AG04449 (cell line): Measurements from ENCODE around the gene TGFBI.

ENCODE experiments used
- CTCF ChIA-PET: fragments of 350-600 bp; formaldehyde crosslinking; extraction: SDS; loops from one replicate; lab custom pipeline; 2021; ENCODE audit warnings: antibody characterized with exemption; lab: Yijun Ruan, JAX
- POLR2A ChIA-PET: fragments of 400-600, 350-600 bp; formaldehyde crosslinking; extraction: SDS; loops from one replicate; lab custom pipeline; 2020; ENCODE audit warnings: antibody characterized with exemption, inconsistent platforms; lab: Yijun Ruan, JAX
- DNase-seq: peaks from one replicate; pipeline ENCODE4 v3.0.0-alpha.2; 2010; ENCODE audit warnings: low read depth, low spot score
- H3K4me3 ChIP-seq: 2 replicates; pipeline ENCODE4 v1.5.1; 2011; ENCODE audit warnings: low read depth, mild to moderate bottlenecking, control low read depth, low read length
- TF ChIP-seq, protein P1 (sequence below): IDR thresholded peaks from one replicate; pipeline ENCODE4 v1.5.1; 2011; ENCODE audit warnings: mild to moderate bottlenecking, moderate library complexity, low read length, control low read depth, inconsistent platforms; ENCODE audit not compliant: insufficient read depth; ENCODE audit errors: missing control alignments

Gene TGFBI

DNA sequence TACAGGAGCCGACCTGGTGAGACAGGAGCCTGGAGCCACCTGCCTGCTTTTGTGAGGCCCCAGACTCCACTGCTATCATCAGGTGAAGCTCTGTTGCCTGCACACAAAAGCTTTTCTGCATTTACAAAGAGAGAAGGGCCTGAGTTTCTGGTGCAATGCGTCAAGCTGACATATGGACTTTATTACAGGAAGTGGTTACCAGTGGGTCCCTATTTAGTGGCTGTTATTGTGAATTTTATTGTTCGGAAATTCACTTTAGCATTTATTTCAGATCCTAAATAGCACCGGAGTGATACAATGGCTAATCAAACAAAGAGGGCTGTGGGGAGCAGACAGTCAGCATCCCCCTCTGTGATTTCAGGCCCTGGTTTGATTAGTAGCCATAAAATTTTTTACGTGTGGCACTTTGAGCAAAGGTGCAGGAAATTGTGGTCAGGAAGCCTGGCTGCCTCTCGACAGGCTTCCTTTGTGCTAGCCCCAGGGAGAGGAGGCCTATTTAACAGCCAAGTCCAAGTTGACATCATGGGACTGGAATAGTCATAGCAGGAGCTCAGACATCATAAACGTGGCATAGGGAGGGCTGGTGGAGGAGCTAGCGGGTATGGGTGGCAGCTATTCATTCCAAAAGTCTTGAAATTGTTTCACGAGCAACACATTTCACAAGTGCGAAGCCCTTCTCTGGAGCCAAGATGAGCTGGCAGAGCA is 8.4 kb downstream of the TGFBI start:
- ChIA-PET CTCF (interaction anchor here (1.0 to 4.4 kb wide), 4 partner anchors 8 to 92 kb away, joined by 3 to 20 read pairs (median 4); partner anchors contain the start of gene TGFBI), POLR2A (interaction anchor here (0.6 to 2.5 kb wide), 4 partner anchors 9 to 43 kb away, joined by 3 to 9 read pairs (median 6); partner anchors contain the start of gene TGFBI)
- TF ChIP-seq, protein P1, sequence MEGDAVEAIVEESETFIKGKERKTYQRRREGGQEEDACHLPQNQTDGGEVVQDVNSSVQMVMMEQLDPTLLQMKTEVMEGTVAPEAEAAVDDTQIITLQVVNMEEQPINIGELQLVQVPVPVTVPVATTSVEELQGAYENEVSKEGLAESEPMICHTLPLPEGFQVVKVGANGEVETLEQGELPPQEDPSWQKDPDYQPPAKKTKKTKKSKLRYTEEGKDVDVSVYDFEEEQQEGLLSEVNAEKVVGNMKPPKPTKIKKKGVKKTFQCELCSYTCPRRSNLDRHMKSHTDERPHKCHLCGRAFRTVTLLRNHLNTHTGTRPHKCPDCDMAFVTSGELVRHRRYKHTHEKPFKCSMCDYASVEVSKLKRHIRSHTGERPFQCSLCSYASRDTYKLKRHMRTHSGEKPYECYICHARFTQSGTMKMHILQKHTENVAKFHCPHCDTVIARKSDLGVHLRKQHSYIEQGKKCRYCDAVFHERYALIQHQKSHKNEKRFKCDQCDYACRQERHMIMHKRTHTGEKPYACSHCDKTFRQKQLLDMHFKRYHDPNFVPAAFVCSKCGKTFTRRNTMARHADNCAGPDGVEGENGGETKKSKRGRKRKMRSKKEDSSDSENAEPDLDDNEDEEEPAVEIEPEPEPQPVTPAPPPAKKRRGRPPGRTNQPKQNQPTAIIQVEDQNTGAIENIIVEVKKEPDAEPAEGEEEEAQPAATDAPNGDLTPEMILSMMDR: no peak
- no peak overlapping the region for H3K4me3 ChIP-seq
- no peak for DNase-seq

DNA sequence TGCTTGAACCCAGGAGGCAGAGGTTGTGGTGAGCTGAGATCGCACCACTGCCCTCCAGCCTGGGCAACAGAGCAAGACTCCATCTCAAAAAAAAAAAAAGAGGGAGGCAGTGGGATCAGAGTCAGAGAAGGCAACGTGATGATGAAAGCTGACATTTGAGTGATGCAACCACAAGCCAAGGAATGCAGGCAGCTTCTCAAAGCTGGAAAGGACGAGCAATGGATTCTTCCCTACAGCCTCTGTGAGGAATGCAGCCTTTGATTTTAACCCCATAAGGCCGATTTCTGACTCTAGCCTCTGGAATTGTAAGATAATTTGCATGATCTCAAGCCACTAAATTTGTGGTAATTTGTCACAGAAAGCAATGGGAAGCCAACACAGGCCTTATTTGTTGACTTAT is 9.8 kb downstream of the TGFBI start:
- H3K4me3 ChIP-seq: no peak overlapping the region
- no peak for DNase-seq
- ChIA-PET CTCF (interaction anchor here (0.6 to 1.8 kb wide), 4 partner anchors 16 to 93 kb away, joined by 3 to 6 read pairs (median 4); no protein-coding TSS in a partner anchor), POLR2A (interaction anchor here (2.5 kb wide), 1 partner anchor 10 kb away, joined by 9 read pairs; the partner anchor contains the start of gene TGFBI)
- TF ChIP-seq, protein P1: no peak

DNA sequence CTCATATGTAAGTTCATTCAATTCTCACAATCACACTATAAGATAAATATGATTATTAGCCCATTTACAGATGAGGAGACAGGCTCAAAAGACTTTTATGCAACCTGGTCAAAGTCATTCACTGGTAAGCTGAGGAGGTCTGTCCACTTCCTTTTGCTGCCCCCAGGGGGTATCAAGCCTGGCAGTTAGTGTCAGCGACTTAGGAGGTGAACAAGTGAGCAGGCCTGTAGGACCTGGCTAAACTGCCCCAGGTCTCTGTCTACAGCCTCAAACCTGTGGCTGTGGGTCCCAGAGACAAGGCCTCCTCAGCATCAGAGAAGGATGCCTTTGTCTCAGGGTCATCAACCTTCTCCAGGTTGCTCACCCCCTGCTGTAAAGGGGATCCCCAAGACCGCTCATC is 10.4 kb downstream of the TGFBI start:
- TF ChIP-seq, protein P1: no peak

DNA sequence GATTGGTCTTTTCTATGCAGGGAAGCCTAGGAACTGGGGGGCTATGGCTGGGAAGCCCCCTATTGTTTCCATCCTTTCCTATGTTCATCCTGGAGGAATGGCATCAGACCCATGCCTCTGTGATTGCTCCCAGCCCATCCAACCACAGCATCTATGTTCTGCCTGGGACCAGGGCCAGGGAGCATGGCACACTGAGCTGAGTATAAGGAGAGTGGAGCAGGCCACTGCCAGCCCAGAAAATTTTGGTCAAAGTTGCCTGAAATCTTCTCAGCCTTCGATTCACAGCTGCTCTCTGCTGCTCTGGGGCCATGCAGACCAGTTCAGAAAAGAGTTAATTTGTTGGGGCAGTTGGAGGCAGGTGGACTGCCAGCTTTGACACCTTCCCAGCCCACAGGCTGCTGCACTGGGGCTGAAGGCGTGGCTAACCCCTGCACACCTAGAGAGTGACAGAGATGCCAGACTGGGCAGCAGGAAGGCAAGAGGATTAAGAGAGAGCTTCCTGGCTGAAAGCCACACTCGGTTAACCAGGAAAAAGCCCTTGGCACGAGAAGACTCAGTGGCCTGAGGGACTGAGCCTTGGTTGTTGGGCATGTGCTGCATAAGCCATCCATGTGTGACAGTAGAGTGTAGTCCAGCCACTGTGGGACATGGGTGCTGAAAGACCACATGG is 12.1 kb downstream of the TGFBI start:
- TF ChIP-seq, protein P1: no peak
- ChIA-PET CTCF (interaction anchor here (1.0 to 3.3 kb wide), 6 partner anchors 8 to 95 kb away, joined by 3 to 23 read pairs (median 8); no protein-coding TSS in a partner anchor), POLR2A (interaction anchor here (1.1 to 2.9 kb wide), 5 partner anchors 9 to 47 kb away, joined by 3 to 10 read pairs (median 6); partner anchors contain the start of gene TGFBI)
- no peak overlapping the region for H3K4me3 ChIP-seq
- no peak for DNase-seq

More for the DNA sequence above, 10.4 kb downstream of the TGFBI start:
- H3K4me3 ChIP-seq: no peak overlapping the region
- ChIA-PET CTCF (interaction anchor here (1.0 to 1.8 kb wide), 4 partner anchors 8 to 94 kb away, joined by 3 to 9 read pairs (median 5); no protein-coding TSS in a partner anchor), POLR2A (interaction anchor here (2.5 kb wide), 1 partner anchor 11 kb away, joined by 9 read pairs; the partner anchor contains the start of gene TGFBI)
- DNase-seq: no peak

DNA sequence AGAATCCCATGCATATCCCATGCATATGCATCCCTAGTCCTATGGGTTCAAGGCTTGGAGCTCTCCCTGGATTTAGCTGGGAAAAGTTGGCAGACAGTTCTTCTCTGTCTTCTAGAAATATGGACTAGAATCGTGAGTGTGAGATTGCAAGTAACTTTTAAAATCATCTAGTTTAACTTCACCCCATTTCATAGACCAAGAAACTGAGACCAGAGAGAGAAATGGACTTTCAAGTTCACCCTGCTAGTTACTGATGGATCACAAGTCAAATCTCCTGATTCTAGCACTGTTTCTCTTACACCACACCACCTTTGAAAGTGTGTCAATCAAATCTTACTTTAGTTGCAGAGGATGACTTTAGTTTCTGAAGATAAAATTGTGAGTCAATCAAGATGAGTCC is 13.4 kb downstream of the TGFBI start:
- ChIA-PET POLR2A (interaction anchor here (1.4 to 2.9 kb wide), 5 partner anchors 8 to 48 kb away, joined by 4 to 10 read pairs (median 6); partner anchors contain the start of gene TGFBI), CTCF (interaction anchor here (1.0 to 3.3 kb wide), 5 partner anchors 10 to 97 kb away, joined by 3 to 23 read pairs (median 5); no protein-coding TSS in a partner anchor)
- no peak for DNase-seq
- no peak overlapping the region for H3K4me3 ChIP-seq
- TF ChIP-seq, protein P1: no peak
